H1 (cell line): ENCODE results near the gene NFIX. TPM values are rescaled to one million over a fixed set of nuclear protein-coding genes. Genes with fewer than 3 reads are reported as not detected.

Experiments used
- polyA plus RNA-seq, 7 experiments: library from polyadenylated mRNA; depleted of rRNA in 3 of 7; stranded (reverse) in 5 of 7; unstranded in 2 of 7; fragments of >200 nt in 5 of 7; fragments of 200-250 nt in 2 of 7; gene quantifications; 1 replicate in 5 of 7; 2 replicates in 1 of 7; 4 replicates in 1 of 7; pipeline versions ENCODE4 v1.2.1 to v1.2.3, GENCODE V29; 2011 to 2013; ENCODE audit warnings: missing spikeins in 2 of 7, mixed read lengths in 2 of 7
- total RNA-seq: library from RNA; stranded (reverse); fragmentation: NEBNext Ultra II Directional; extraction: Animal tissue kit (Norgen Biotek cat#: 25700); gene quantifications from 2 replicates; pipeline ENCODE4 v1.2.1, GENCODE V29; 2021
- TF ChIP-seq, protein P1 (sequence below), 3 experiments: IDR thresholded peaks; 1 replicate in 2 of 3; 2 replicates in 1 of 3; pipeline versions ENCODE4 v1.5.1 to v1.6.1; 2011; ENCODE audit warnings: low read length in 3 of 3, mild to moderate bottlenecking in 3 of 3, inconsistent platforms in 2 of 3, low read depth in 1 of 3, moderate library complexity in 1 of 3; ENCODE audit not compliant: insufficient read depth in 1 of 3; ENCODE audit errors: control extremely low read depth in 1 of 3

Gene NFIX
- total and polyA plus RNA-seq, 2 of the 8 experiments (the other 6 are each of a cell fraction or from before 2014, with no cell fraction given) = 0.03 to 0.20 TPM

DNA sequence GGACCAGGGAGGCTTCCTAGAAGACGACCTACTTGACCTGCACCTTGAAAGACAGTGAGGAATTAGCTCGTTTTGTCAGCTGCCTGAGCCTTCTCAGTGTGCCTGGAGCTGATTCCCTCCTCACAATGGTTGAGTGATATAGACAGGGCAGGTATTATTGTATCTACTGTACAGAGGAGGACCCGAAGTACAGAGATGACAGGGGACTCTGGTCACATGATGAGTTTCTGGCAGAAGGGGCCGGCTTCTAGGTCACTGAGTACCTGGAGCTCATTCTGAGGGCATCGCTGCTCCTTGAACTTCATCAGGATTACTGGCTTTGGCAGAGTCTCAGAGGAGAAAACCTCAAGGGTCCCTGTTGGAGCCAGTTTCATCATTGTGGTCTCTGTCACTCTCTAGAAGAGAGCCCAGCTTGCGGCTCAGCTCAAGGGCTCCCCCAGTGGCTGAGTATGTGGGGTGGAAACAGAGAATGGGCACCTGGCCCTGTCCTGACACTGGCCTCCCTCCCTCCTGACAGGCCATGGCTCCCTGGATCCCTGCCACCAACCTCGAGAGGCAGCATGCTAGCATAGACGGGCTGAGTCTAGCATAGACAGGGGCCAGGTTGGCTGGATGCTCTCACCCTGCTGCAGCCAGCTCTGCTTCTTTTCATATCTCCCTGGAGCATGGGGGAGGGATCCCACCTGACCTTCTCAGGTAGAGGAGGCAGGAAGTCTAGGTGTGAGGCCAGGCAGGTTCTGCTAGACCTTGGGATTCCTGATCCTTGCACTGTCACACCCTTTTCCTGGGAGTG lies 38.7 kb downstream of the NFIX start (continued):
- TF ChIP-seq, protein P1, sequence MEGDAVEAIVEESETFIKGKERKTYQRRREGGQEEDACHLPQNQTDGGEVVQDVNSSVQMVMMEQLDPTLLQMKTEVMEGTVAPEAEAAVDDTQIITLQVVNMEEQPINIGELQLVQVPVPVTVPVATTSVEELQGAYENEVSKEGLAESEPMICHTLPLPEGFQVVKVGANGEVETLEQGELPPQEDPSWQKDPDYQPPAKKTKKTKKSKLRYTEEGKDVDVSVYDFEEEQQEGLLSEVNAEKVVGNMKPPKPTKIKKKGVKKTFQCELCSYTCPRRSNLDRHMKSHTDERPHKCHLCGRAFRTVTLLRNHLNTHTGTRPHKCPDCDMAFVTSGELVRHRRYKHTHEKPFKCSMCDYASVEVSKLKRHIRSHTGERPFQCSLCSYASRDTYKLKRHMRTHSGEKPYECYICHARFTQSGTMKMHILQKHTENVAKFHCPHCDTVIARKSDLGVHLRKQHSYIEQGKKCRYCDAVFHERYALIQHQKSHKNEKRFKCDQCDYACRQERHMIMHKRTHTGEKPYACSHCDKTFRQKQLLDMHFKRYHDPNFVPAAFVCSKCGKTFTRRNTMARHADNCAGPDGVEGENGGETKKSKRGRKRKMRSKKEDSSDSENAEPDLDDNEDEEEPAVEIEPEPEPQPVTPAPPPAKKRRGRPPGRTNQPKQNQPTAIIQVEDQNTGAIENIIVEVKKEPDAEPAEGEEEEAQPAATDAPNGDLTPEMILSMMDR (IDR thresholded peaks at IDR 0.05; ENCODE audit: control extremely low read depth in 1 of 3, insufficient read depth in 1 of 3, low read depth in 1 of 3, low read length in 3 of 3) = peak; percentile 86 to 95 (median 93)
- TF ChIP-seq, all 59 proteins: peak for 6
